Tibial nerve (tissue), 4 donors: ENCODE results near the gene P2RY14. TPM values are rescaled to one million over a fixed set of nuclear protein-coding genes. Genes with fewer than 3 reads are reported as not detected.
A peak's percentile ranks its signal among the peaks of the same experiment; 100 is the strongest.

ENCODE experiments used
- DNase-seq, 2 donors: peaks; one replicate each; pipeline ENCODE4 v3.0.0-alpha.2; 2019; ENCODE audit warnings: low spot score in 2 of 2
- H3K27ac ChIP-seq, 4 donors: fragments of 200-600 bp; sonication (generic) in 3 of 4; one replicate each; pipeline ENCODE4 v1.5.1; 2017 to 2019; ENCODE audit warnings: mild to moderate bottlenecking in 1 of 4
- H3K27me3 ChIP-seq, 2 donors: fragments of 200-600 bp; sonication (generic) in 1 of 2; one replicate each; pipeline versions ENCODE4 v1.5.1 to v1.6.0; 2017 to 2019
- H3K36me3 ChIP-seq, 3 donors: fragments of 200-600 bp; sonication (generic); one replicate each; pipeline ENCODE4 v1.5.1; 2018 to 2019
- H3K4me1 ChIP-seq, 4 donors: fragments of 200-600 bp; sonication (generic) in 3 of 4; one replicate each; pipeline ENCODE4 v1.5.1; 2017 to 2019
- H3K4me3 ChIP-seq, 4 donors: fragments of 200-600 bp; sonication (generic) in 3 of 4; one replicate each; pipeline ENCODE4 v1.5.1; 2017 to 2019; ENCODE audit warnings: mild to moderate bottlenecking in 1 of 4, moderate library complexity in 1 of 4
- H3K9me3 ChIP-seq, 4 donors: fragments of 200-600 bp; sonication (generic) in 3 of 4; one replicate each; pipeline ENCODE4 v1.5.1; 2017 to 2019
- CTCF ChIP-seq, 5 experiments: fragments of 200-600 bp in 3 of 5; fragments of 450-650 bp in 2 of 5; sonication (generic) in 3 of 5; IDR thresholded peaks; one replicate each; pipeline ENCODE4 v1.5.1; 2016 to 2019; ENCODE audit warnings: antibody characterized with exemption in 5 of 5, mild to moderate bottlenecking in 3 of 5, moderate library complexity in 2 of 5
- EP300 ChIP-seq, 2 donors: sonication (generic); formaldehyde crosslinking; IDR thresholded peaks; one replicate each; pipeline ENCODE4 v1.6.1; 2017; ENCODE audit warnings: antibody characterized with exemption in 2 of 2, mild to moderate bottlenecking in 1 of 2
- POLR2A ChIP-seq, 2 donors: fragments of 450-650 bp; IDR thresholded peaks; one replicate each; pipeline ENCODE4 v1.6.1; 2017; ENCODE audit warnings: antibody characterized with exemption in 2 of 2, mild to moderate bottlenecking in 2 of 2, moderate library complexity in 2 of 2
- WGBS, 2 donors: methylation state at CpG; one replicate each; pipeline ENCODE4 v1.1.5; 2018; 5-methylcytosine and 5-hydroxymethylcytosine counted together
- total RNA-seq, 4 donors: library from RNA; depleted of rRNA; stranded (reverse); fragments of >200 nt; gene quantifications; one replicate each; pipeline ENCODE4 v1.1.0, GENCODE V29; 2016

The P2RY14 gene
- total RNA-seq, 4 donors from 2014 or later = 4.2 to 9.4 (median 6.3) TPM

- H3K4me3 ChIP-seq = peak within 1 kb of the TSS in 1 of 4 donors; percentile 13
- WGBS, 2 donors = 86 to 88% methylated on average over 3 of the region's 3 CpGs
Measured at GRCh38 chr3:151203051-151203420, 75.3 kb downstream of the P2RY14 start, which contains the start of gene GPR171. GPR171 (minus strand) TSS chr3:151203216; CDS start chr3:151199386, 3,830 bp downstream.

GRCh38 chr3:151201051-151201730 lies 77.2 kb downstream of the P2RY14 start:
- no peaks in the 10 kb centered on the region for H3K36me3 ChIP-seq
- no peak for TF ChIP-seq POLR2A (IDR thresholded peaks at IDR 0.05)
- no peak for TF ChIP-seq EP300 (IDR thresholded peaks at IDR 0.05)
- no peak for TF ChIP-seq CTCF (IDR thresholded peaks at IDR 0.05)
- H3K9me3 ChIP-seq = no peaks in the 10 kb centered on the region
- H3K27ac ChIP-seq = no peak overlapping the region
- H3K27me3 ChIP-seq = no peaks in the 10 kb centered on the region
- H3K4me1 ChIP-seq = no peaks in the 10 kb centered on the region
- no peak for DNase-seq
- H3K4me3 ChIP-seq = no peak overlapping the region
- 92 to 95% methylated on average over 7 of the region's 7 CpGs for WGBS, 2 donors

More at GRCh38 chr3:151203051-151203420, 75.3 kb downstream of the P2RY14 start, which contains the start of gene GPR171:
- DNase-seq = no peak
- H3K27ac ChIP-seq = peak within 1 kb of the TSS in 1 of 4 donors; percentile 41
- no peaks in the 10 kb centered on the region for H3K9me3 ChIP-seq
- no peaks in the 10 kb centered on the region for H3K27me3 ChIP-seq
- TF ChIP-seq EP300 (IDR thresholded peaks at IDR 0.05) (no peak), POLR2A (IDR thresholded peaks at IDR 0.05) (no peak), CTCF (IDR thresholded peaks at IDR 0.05) (no peak)
- H3K4me1 ChIP-seq = no peaks in the 10 kb centered on the region
- no peaks in the 10 kb centered on the region for H3K36me3 ChIP-seq

GRCh38 chr3:151200586-151200985 lies 77.8 kb downstream of the P2RY14 start:
- no peak for TF ChIP-seq POLR2A (IDR thresholded peaks at IDR 0.05)
- no peak for TF ChIP-seq CTCF (IDR thresholded peaks at IDR 0.05)
- no peak for TF ChIP-seq EP300 (IDR thresholded peaks at IDR 0.05)
- Histone ChIP-seq H3K27ac (no peak overlapping the region), H3K9me3 (no peaks in the 10 kb centered on the region), H3K4me3 (no peak overlapping the region), H3K27me3 (no peaks in the 10 kb centered on the region), H3K4me1 (no peaks in the 10 kb centered on the region), H3K36me3 (no peaks in the 10 kb centered on the region)
- 45 to 56% methylated on average over 2 of the region's 2 CpGs for WGBS, 2 donors
- no peak for DNase-seq

- no peak for DNase-seq
- Histone ChIP-seq H3K36me3 (no peaks in the 10 kb centered on the region), H3K4me1 (no peaks in the 10 kb centered on the region), H3K9me3 (no peaks in the 10 kb centered on the region), H3K4me3 (no peak overlapping the region), H3K27ac (no peak overlapping the region), H3K27me3 (no peaks in the 10 kb centered on the region)
- WGBS, 2 donors = 74 to 76% methylated on average over 4 of the region's 4 CpGs
- no peak for TF ChIP-seq EP300 (IDR thresholded peaks at IDR 0.05)
- no peak for TF ChIP-seq POLR2A (IDR thresholded peaks at IDR 0.05)
- no peak for TF ChIP-seq CTCF (IDR thresholded peaks at IDR 0.05)
Measured at GRCh38 chr3:151199554-151200438, 78.5 kb downstream of the P2RY14 start.

- no peak overlapping the region for H3K4me3 ChIP-seq
- no peaks in the 10 kb centered on the region for H3K27me3 ChIP-seq
- DNase-seq = no peak
- no peak for TF ChIP-seq CTCF (IDR thresholded peaks at IDR 0.05)
- no peaks in the 10 kb centered on the region for H3K9me3 ChIP-seq
- no peaks in the 10 kb centered on the region for H3K4me1 ChIP-seq
- 93% methylated on average over 5 of the region's 5 CpGs for WGBS, 2 donors
- H3K27ac ChIP-seq = no peak overlapping the region
- no peaks in the 10 kb centered on the region for H3K36me3 ChIP-seq
Measured at GRCh38 chr3:151198849-151199248, 79.5 kb downstream of the P2RY14 start.
